Keratinocyte (primary cell): ENCODE data around the gene CACNA1I. TPM values are rescaled to one million over a fixed set of nuclear protein-coding genes. Genes with fewer than 3 reads are reported as not detected.

Experiments
- DNase-seq: peaks from one replicate; pipeline ENCODE4 v3.0.0-alpha.2; 2011; ENCODE audit warnings: low read depth, missing footprints, low spot score
- FAIRE-seq: peaks from 2 replicates; lab custom pipeline; 2011; peaks lifted over from hg19 to GRCh38; lab: Jason Lieb, UNC
- H2AFZ ChIP-seq: 2 replicates; pipeline ENCODE4 v1.6.0; 2012; ENCODE audit warnings: low read length, control low read depth, inconsistent platforms; ENCODE audit not compliant: control insufficient read depth
- H3K27ac ChIP-seq: 2 replicates; pipeline ENCODE4 v1.5.1; 2011; ENCODE audit warnings: low read length; ENCODE audit not compliant: control insufficient read depth, insufficient read depth
- H3K27me3 ChIP-seq: 3 replicates; pipeline ENCODE4 v1.6.0; 2011; ENCODE audit warnings: low read length; ENCODE audit not compliant: control insufficient read depth, insufficient read depth; ENCODE audit errors: extremely low read depth
- H3K36me3 ChIP-seq, 2 experiments: 2 replicates in 1 of 2; 3 replicates in 1 of 2; pipeline ENCODE4 v1.5.1; 2011; ENCODE audit warnings: low read length in 2 of 2, mild to moderate bottlenecking in 1 of 2; ENCODE audit not compliant: control insufficient read depth in 2 of 2, insufficient read depth in 2 of 2; ENCODE audit errors: extremely low read depth in 1 of 2
- H3K4me1 ChIP-seq: 3 replicates; pipeline ENCODE4 v1.5.1; 2011; ENCODE audit warnings: low read length; ENCODE audit not compliant: control insufficient read depth, insufficient read depth; ENCODE audit errors: extremely low read depth
- H3K4me2 ChIP-seq: 3 replicates; pipeline ENCODE4 v1.6.0; 2011; ENCODE audit warnings: low read depth, low read length; ENCODE audit not compliant: control insufficient read depth, insufficient read depth; ENCODE audit errors: extremely low read depth
- H3K4me3 ChIP-seq, 3 experiments: fragments of 200-600 bp in 1 of 3; sonication (generic) in 1 of 3; 2 replicates in 2 of 3; 3 replicates in 1 of 3; pipeline ENCODE4 v1.5.1; 2011 to 2016; ENCODE audit warnings: low read length in 3 of 3, mild to moderate bottlenecking in 3 of 3, control low read depth in 2 of 3, inconsistent platforms in 1 of 3, low read depth in 1 of 3, mixed read lengths in 1 of 3, mixed run types in 1 of 3, moderate library complexity in 1 of 3; ENCODE audit not compliant: control insufficient read depth in 2 of 3, insufficient read depth in 2 of 3; ENCODE audit errors: extremely low read depth in 1 of 3
- H3K79me2 ChIP-seq: 2 replicates; pipeline ENCODE4 v1.6.0; 2012; ENCODE audit warnings: low read length; ENCODE audit not compliant: control insufficient read depth, insufficient read depth
- H3K9ac ChIP-seq: 3 replicates; pipeline ENCODE4 v1.6.0; 2011; ENCODE audit warnings: low read length; ENCODE audit not compliant: control insufficient read depth, insufficient read depth; ENCODE audit errors: extremely low read depth
- H3K9me1 ChIP-seq: 3 replicates; pipeline ENCODE4 v1.6.0; 2011; ENCODE audit warnings: low read length; ENCODE audit not compliant: control insufficient read depth, insufficient read depth; ENCODE audit errors: extremely low read depth
- H3K9me3 ChIP-seq: 2 replicates; pipeline ENCODE4 v1.5.1; 2012; ENCODE audit warnings: low read depth, low read length; ENCODE audit not compliant: control insufficient read depth
- H4K20me1 ChIP-seq: 3 replicates; pipeline ENCODE4 v1.6.0; 2011; ENCODE audit warnings: low read length; ENCODE audit not compliant: control insufficient read depth, insufficient read depth; ENCODE audit errors: extremely low read depth
- EZH2 ChIP-seq: IDR thresholded peaks from one replicate; pipeline ENCODE4 v1.6.1; 2012; ENCODE audit warnings: inconsistent platforms, mild to moderate bottlenecking, low read length, moderate library complexity
- dilution Hi-C: fragments of 300-500 bp; cut with MboI; formaldehyde crosslinking; loops from one replicate; pipeline ENCODE4 v1.7.0; 2020; ENCODE audit warnings: low sequenced_read_pairs; ENCODE audit not compliant: extremely low pct_ligation_motif_present
- polyA plus RNA-seq, 5 experiments: library from polyadenylated mRNA; depleted of rRNA in 3 of 5; stranded (reverse) in 3 of 5; stranded (forward) in 1 of 5; unstranded in 1 of 5; fragments of >200 nt; gene quantifications; 1 replicate in 1 of 5; 2 replicates in 3 of 5; 3 replicates in 1 of 5; pipeline versions ENCODE4 v1.2.1 to v1.2.3, GENCODE V29; 2011 to 2012; ENCODE audit warnings: missing spikeins in 2 of 5, low read depth in 1 of 5, low replicate concordance in 1 of 5
- TF ChIP-seq, protein P1 (sequence below), 3 experiments: IDR thresholded peaks in 1 of 3; conservative IDR thresholded peaks in 1 of 3; optimal IDR thresholded peaks in 1 of 3; 2 replicates in 2 of 3; 3 replicates in 1 of 3; pipeline versions ENCODE3 to v1.5.1; 2011; ENCODE audit warnings: low read length in 3 of 3, mild to moderate bottlenecking in 3 of 3, moderate library complexity in 2 of 3, control low read depth in 1 of 3, inconsistent platforms in 1 of 3; ENCODE audit not compliant: insufficient read depth in 2 of 3; ENCODE audit errors: extremely low read depth in 1 of 3

CACNA1I gene
- polyA plus RNA-seq, 1 donor (not counting 4 experiments of a cell fraction or from before 2014, with no cell fraction given) = not detected

- Histone ChIP-seq H3K9me3 (no peaks in the 10 kb centered on the region), H3K27ac (no peak overlapping the region), H3K79me2 (no peaks in the 10 kb centered on the region), H3K36me3 (no peaks in the 10 kb centered on the region), H3K9ac (no peak overlapping the region), H3K27me3 (peaks cover 54% of the 10 kb centered on the region), H3K4me1 (peaks cover 3% of the 10 kb centered on the region), H3K4me2 (no peak overlapping the region), H4K20me1 (no peaks in the 10 kb centered on the region), H3K4me3 (no peak overlapping the region), H2AFZ (no peak overlapping the region), H3K9me1 (no peaks in the 10 kb centered on the region)
- DNase-seq (no peak), FAIRE-seq (no peak)
- dilution Hi-C loops = no loop called here
- TF ChIP-seq, protein P1, sequence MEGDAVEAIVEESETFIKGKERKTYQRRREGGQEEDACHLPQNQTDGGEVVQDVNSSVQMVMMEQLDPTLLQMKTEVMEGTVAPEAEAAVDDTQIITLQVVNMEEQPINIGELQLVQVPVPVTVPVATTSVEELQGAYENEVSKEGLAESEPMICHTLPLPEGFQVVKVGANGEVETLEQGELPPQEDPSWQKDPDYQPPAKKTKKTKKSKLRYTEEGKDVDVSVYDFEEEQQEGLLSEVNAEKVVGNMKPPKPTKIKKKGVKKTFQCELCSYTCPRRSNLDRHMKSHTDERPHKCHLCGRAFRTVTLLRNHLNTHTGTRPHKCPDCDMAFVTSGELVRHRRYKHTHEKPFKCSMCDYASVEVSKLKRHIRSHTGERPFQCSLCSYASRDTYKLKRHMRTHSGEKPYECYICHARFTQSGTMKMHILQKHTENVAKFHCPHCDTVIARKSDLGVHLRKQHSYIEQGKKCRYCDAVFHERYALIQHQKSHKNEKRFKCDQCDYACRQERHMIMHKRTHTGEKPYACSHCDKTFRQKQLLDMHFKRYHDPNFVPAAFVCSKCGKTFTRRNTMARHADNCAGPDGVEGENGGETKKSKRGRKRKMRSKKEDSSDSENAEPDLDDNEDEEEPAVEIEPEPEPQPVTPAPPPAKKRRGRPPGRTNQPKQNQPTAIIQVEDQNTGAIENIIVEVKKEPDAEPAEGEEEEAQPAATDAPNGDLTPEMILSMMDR (optimal IDR thresholded peaks at IDR 0.05 in 1 of 3, IDR thresholded peaks at IDR 0.05 in 1 of 3, conservative IDR thresholded peaks at IDR 0.05 in 1 of 3; ENCODE audit: extremely low read depth in 1 of 3, insufficient read depth in 2 of 3, low read length in 3 of 3) = no peak
- peak; percentile 10 for TF ChIP-seq EZH2
These were observed 10.4 kb upstream of the CACNA1I start for GRCh38 chr22:39560127-39560526.

DNA sequence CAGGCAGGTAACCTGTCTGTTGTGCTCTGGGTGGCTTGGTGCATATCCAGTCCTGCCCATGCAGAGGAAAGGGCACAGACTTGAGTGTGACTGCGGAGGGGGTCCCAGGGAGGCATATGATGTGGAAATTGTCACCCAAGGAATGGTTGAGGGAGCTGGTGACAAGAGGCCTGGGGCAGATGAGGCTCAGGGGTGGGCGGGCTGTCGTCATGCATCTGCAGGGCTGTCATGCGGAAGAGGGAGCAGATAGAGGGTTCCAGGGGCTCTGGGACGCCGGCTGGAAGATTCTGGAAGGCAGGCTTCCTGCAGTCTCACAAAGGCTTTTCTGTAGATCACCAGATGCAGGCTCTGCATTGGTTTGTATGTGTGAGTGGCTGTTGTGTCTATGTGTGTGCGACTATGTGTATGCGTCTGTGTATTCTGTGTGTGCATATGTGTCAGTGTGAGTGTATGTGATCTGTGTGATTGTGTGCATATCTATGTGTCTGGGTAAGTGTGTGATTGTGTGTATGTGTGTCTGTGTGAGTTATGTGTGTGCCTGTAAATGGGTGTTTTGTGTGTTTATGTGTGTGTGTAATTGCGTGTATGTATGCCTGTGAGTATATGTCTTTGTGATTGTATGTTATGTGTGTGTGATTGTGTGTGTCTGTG, 7.6 kb upstream of the CACNA1I start:
- Histone ChIP-seq H3K9ac (no peak overlapping the region), H2AFZ (no peak overlapping the region), H3K27ac (no peak overlapping the region), H3K9me1 (no peaks in the 10 kb centered on the region), H3K79me2 (no peaks in the 10 kb centered on the region), H3K4me3 (no peak overlapping the region), H3K4me1 (peaks cover 16% of the 10 kb centered on the region), H3K4me2 (no peak overlapping the region), H3K9me3 (peaks cover 3% of the 10 kb centered on the region), H3K36me3 (no peaks in the 10 kb centered on the region), H3K27me3 (peaks cover 32% of the 10 kb centered on the region), H4K20me1 (no peaks in the 10 kb centered on the region)
- FAIRE-seq (no peak), DNase-seq (no peak)
- TF ChIP-seq, protein P1 (optimal IDR thresholded peaks at IDR 0.05 in 1 of 3, IDR thresholded peaks at IDR 0.05 in 1 of 3, conservative IDR thresholded peaks at IDR 0.05 in 1 of 3; ENCODE audit: extremely low read depth in 1 of 3, insufficient read depth in 2 of 3, low read length in 3 of 3) = no peak
- no peak for TF ChIP-seq EZH2
- dilution Hi-C loops = no loop called here
